GM19463 (cell line): ENCODE data around the gene PITPNM3.
"Not testable (repeated sequence)": the region's sequence is repeated elsewhere in the genome, so short reads cannot be mapped to it uniquely, and the experiment has no call there.

ENCODE experiments used
- ATAC-seq: cut with Tn5 transposase; IDR thresholded peaks from one replicate; pipeline ENCODE4 v1.9.1; 2021; ENCODE audit warnings: mild to moderate bottlenecking, moderate library complexity; ENCODE audit not compliant: unreplicated experiment

The PITPNM3 gene

GRCh38 chr17:6575596-6575988 is 19.2 kb upstream of the PITPNM3 start:
- ATAC-seq = no peak

DNA sequence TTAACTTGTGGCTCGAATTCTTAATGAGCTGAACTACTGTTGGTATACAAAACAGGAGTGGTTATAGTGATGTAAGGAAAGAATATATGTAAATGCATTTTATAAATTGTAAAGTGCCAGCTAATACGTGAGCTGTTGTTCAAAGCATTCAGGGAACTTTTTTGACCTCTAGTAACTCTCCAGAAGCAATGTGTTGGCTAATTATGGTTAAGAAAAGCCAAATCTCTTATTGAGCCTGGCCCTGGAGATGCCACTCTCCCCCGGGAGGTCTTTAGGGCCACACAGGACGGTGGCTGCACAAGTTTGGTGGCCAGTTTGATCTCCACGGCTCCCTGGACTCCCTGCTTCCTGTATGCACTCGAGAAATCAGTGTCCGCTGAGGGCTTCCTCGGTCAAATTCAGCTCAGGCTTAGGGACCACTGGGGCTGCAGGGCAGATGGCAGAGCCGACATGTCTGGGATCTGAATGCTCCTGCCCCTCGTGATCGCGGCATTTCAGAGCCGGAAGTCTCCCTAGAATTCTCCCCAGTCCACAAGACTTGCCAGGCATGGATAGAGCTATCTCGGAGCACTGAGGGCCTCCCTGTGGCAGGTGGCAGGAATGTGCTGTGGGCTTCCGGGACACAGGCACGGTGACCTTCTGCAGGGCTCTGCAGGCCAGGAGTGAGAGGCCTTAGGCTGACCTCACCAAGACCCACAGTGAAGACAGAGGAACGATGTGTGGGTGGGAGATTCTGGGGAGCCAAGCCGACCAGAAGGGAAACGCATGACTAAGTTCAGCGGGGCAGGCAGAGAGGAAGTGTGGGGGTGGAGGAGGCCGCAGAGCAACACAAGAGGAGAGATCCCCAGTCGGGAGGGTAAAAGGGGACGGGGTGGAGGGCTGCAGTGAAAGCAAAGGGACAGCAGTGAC is 18.6 kb upstream of the PITPNM3 start:
- ATAC-seq = no peak

- no peak for ATAC-seq
These were observed 17.8 kb upstream of the PITPNM3 start for GRCh38 chr17:6573982-6574686.

GRCh38 chr17:6573495-6573894 is 17.1 kb upstream of the PITPNM3 start:
- ATAC-seq = not testable (repeated sequence)

DNA sequence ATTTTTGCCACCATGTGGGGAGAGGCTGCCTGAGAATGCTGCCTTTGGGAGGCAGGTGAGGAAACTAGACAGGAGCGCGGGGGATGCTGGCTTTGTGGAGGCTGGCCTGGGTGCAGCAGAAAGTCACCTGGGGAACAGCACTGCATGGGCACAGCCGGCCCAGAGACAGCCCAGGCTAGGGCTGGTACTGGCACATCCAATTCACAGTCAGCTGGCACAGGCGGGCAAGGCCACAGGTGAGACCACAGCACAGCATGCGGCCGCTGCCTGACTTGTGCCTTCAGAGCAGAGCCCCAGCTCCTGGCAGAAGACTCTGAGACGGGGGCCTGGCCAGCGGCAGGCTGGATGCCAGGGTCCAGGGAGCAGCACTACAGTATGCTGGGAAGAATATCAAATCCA is 16.6 kb upstream of the PITPNM3 start:
- no peak for ATAC-seq

DNA sequence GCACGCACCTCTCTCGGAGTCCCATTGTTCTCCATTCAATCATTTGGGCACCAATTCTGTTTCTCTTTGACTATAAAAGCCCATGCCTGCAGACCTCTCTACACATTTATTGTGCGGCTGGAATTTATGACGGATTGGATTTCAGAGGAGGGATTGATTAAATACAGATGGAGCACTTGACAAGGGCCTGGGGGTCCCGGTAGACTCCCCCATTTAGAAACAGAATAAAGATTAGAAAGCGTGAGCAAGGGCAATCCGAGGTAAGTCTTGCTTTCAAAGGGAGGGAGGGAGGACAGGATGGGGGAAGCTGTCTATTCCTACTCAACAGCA is 15.1 kb upstream of the PITPNM3 start:
- no peak for ATAC-seq

- ATAC-seq = no peak
These were observed 14.5 kb upstream of the PITPNM3 start for GRCh38 chr17:6570731-6571451.

GRCh38 chr17:6569370-6570285 is 13.3 kb upstream of the PITPNM3 start:
- ATAC-seq = no peak

DNA sequence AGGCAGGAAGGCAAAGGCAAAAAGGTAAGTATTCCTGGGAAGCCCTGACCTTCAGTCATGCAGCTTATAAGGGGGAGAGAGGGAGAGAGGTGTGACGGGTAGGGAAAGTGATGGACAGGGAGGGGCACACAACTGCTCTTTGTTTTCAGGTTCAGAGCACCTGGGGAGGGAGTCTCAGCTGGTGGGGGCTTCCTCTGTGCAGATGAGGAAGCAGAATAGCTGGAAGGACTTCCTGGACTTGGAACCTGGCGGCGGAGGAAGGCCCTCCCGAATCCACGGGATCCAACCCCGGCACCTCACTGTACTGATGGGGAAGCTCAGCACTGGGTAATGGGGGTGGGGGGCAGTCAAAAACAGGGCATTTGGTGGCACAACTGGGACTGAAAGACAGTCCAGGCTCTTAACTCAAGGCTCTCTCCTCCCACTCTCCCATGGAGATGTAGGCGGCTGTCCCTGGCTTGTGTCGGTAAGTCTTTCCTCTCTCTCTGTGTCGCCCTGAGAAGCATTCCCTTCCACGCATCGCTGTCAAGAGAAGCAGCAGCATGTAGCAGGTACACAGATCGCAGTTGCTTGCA is 11.9 kb upstream of the PITPNM3 start:
- ATAC-seq = no peak

- no peak for ATAC-seq
These were observed 11.3 kb upstream of the PITPNM3 start for GRCh38 chr17:6567528-6568183.

- ATAC-seq = no peak
These were observed 5.1 kb upstream of the PITPNM3 start for GRCh38 chr17:6561446-6561845.

DNA sequence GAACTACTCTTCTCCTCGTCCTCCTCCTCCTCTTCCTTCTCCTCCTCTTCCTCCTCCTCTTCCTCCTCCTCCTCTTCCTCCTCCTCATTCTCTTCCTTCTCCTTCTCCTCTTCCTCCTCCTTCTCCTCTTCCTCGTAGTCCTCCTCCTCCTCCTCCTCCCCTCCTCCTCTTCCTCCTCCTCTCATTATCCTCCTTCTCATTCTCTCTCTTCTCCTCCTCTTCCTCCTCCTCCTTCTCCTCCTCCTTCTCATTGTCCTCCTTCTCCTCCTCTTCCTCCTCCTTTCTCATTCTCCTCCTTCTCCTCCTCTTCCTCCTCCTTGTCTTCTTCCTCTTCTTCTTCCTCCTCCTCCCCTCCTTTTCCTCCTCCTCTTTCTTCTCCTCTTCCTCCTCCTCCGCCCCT is 4.1 kb upstream of the PITPNM3 start:
- no peak for ATAC-seq

GRCh38 chr17:6559753-6560215 is 3.4 kb upstream of the PITPNM3 start:
- no peak for ATAC-seq

DNA sequence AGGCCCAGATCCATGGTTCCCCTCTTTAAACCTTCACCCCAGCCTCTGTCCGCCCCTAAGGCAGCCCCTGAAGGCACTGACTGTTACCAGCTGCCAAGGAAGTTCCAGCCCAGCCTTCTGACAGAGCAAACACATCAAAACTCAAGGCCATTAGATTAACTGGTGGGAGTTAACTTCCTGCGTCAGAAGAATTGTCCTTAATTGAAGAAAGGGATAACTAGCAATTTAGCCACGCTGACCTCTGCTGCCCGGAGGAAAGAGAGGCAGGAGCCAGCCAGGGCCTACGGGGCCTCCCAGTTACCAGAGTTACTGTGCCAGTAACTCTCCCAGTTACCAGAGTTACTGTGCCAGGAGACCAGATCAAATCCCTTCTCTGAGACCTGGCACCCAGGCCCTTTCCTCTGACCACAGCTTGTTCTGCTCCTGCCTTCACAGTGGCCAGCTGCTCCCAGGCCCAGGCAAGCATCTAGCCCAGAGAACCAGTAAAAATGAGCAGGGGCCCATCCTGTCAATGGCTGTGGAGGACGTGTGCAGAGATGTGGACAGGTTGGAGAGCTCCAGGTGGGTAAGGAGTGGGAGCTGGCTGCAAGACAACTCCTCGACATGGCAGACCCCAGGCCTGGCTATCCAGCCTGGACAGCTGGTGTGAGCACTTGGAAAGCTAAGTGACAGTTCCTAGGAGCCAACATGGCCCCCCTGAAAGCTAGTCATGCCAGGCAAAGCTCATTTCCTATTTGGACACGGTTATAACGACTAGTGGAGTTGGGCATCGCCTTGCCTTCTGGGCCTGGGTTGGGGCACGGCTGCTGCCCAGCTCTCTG is 2.8 kb upstream of the PITPNM3 start:
- no peak for ATAC-seq

- no peak for ATAC-seq
These were observed 1.9 kb upstream of the PITPNM3 start for GRCh38 chr17:6558276-6558675.

DNA sequence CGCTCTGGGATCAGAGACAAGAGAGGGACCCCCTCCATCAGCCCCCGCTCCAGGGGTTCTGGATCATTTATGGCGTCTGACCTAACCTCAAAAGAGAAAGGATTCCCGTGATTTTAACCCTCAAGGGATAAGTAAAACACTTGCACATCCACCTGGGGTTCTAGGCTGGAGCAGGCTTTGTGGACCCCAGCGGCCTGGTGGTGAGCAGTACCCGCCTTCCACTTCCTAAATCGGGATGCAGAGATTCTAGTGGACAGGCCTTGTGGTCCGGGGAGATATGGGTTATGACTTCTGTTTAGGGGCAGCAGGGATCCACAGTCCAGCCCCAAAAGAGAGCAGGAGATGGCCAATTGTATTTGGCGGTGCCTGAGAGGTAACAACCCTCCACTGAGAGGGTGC is 684 bp upstream of the PITPNM3 start:
- ATAC-seq = no peak

GRCh38 chr17:6555331-6556120 is 829 bp downstream of the PITPNM3 start:
- ATAC-seq = no peak

- no peak for ATAC-seq
These were observed 1.5 kb downstream of the PITPNM3 start for GRCh38 chr17:6554871-6555330.
